CD8-positive, alpha-beta memory T cell (primary cell): ENCODE measurements around the gene NPFFR2. TPM values are rescaled to one million over a fixed set of nuclear protein-coding genes. Genes with fewer than 3 reads are reported as not detected.

Experiments
- CTCF ChIA-PET: fragments of 350-600 bp; sonication (Branson Sonifier 250); formaldehyde crosslinking; loops from one replicate; lab custom pipeline; 2021; ENCODE audit warnings: antibody characterized with exemption; lab: Charles Lee
- POLR2A ChIA-PET: fragments of 350-600 bp; sonication (Branson Sonifier 250); formaldehyde crosslinking; loops from one replicate; lab custom pipeline; 2021; ENCODE audit warnings: antibody characterized with exemption; lab: Charles Lee
- DNase-seq, 5 donors: peaks; one replicate each; pipeline versions ENCODE4 v3.0.0 to v3.0.0-alpha.2; 2020 to 2022; ENCODE audit warnings: mixed read lengths in 1 of 5
- H3K27ac ChIP-seq: one replicate; pipeline ENCODE4 v1.7.0; 2013; ENCODE audit warnings: low read depth, mild to moderate bottlenecking, low read length, moderate library complexity
- H3K27me3 ChIP-seq: 2 replicates; pipeline ENCODE4 v1.7.0; 2013; ENCODE audit warnings: low read length, mild to moderate bottlenecking; ENCODE audit not compliant: insufficient read depth, poor library complexity, severe bottlenecking
- H3K36me3 ChIP-seq: 2 replicates; pipeline ENCODE4 v1.7.0; 2013; ENCODE audit warnings: mild to moderate bottlenecking, low read length, moderate library complexity; ENCODE audit not compliant: insufficient read depth
- H3K4me1 ChIP-seq: 2 replicates; pipeline ENCODE4 v1.7.0; 2013; ENCODE audit warnings: mild to moderate bottlenecking, low read length, moderate library complexity; ENCODE audit not compliant: insufficient read depth
- H3K4me3 ChIP-seq: 2 replicates; pipeline ENCODE4 v1.7.0; 2013; ENCODE audit warnings: mild to moderate bottlenecking, low read length
- H3K9me3 ChIP-seq: 2 replicates; pipeline ENCODE4 v1.7.0; 2013; ENCODE audit warnings: mild to moderate bottlenecking, low read length
- H3K27ac Mint-ChIP-seq, 8 donors: one replicate each; pipeline ENCODE4 v1.8.0; 2020 to 2021; ENCODE audit warnings: mixed read lengths in 8 of 8, mild to moderate bottlenecking in 6 of 8, inconsistent platforms in 3 of 8, moderate library complexity in 3 of 8
- H3K27me3 Mint-ChIP-seq, 2 donors: one replicate each; pipeline ENCODE4 v1.8.0; 2020 to 2021; ENCODE audit warnings: mixed read lengths in 2 of 2, mild to moderate bottlenecking in 1 of 2, moderate library complexity in 1 of 2
- H3K36me3 Mint-ChIP-seq, 3 donors: one replicate each; pipeline ENCODE4 v1.8.0; 2020 to 2021; ENCODE audit warnings: mixed read lengths in 3 of 3, inconsistent platforms in 1 of 3, mild to moderate bottlenecking in 1 of 3
- H3K4me1 Mint-ChIP-seq, 3 donors: one replicate each; pipeline ENCODE4 v1.8.0; 2020 to 2021; ENCODE audit warnings: mixed read lengths in 3 of 3, inconsistent platforms in 1 of 3, mild to moderate bottlenecking in 1 of 3
- H3K4me3 Mint-ChIP-seq, 7 donors: one replicate each; pipeline ENCODE4 v1.8.0; 2020 to 2021; ENCODE audit warnings: mixed read lengths in 7 of 7, mild to moderate bottlenecking in 6 of 7, moderate library complexity in 4 of 7, inconsistent platforms in 2 of 7
- H3K9me3 Mint-ChIP-seq, 5 donors: one replicate each; pipeline ENCODE4 v1.8.0; 2020 to 2022; ENCODE audit warnings: mixed read lengths in 5 of 5, mild to moderate bottlenecking in 3 of 5, moderate library complexity in 2 of 5, inconsistent platforms in 1 of 5
- polyA plus RNA-seq: library from polyadenylated mRNA; unstranded; fragments of 300-500 nt; fragmentation: Illumina TruSeq; gene quantifications from one replicate; pipeline ENCODE4 v1.2.3, GENCODE V29; 2021
- total RNA-seq, 2 experiments: library from RNA; stranded (reverse); gene quantifications; one replicate each; pipeline ENCODE4 v1.2.3, GENCODE V29; 2021

Gene NPFFR2
- total RNA-seq (not detected), polyA plus RNA-seq (not detected)

DNA sequence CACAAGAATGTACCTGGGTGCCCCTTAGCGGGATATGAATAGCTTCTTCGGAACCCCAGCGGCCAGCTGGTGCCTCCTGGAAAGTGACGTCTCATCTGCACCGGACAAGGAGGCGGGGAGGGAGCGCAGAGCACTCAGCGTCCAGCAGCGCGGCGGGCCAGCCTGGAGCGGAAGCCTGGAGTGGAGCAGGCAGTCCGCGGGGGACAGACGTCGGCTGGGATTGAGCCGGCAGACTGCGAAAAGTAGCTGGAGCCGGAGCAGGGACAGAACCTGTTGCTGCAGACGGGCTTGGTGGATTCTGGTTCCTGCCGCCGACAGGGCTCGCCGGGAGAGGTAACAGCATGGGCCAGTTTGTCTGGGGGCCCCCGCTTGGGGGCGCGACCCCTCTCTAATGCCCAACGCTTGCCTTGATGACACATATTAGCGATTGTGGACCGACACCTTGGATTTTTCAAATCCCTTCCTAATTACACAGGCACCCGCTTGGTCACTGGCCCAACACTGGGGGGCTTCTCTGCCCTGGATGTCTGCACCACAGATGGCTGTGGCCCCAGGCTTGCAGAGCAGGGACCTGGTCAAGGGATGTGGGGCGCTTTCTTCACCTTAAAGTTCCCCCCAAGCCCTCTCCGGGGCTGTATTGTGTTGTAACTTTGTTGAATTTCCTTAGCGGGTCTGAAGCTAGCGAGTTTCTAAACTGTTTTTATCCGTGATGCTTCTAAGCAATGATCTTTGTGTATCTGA is at the start of gene NPFFR2:
Gene NPFFR2, plus strand, starts transcription at position 133 of the 741 bp plus-strand sequence. CDS start 96,592 bp downstream, outside the sequence.
- H3K4me1 Mint-ChIP-seq, result no peaks in the 10 kb centered on the region
- no peaks in the 10 kb centered on the region for H3K9me3 Mint-ChIP-seq
- H3K27me3 Mint-ChIP-seq, result peaks cover 5 to 11% of the 10 kb centered on the region in 2 donors
- ChIA-PET POLR2A (no interaction called here), CTCF (no interaction called here)
- no peaks in the 10 kb centered on the region for H3K27me3 ChIP-seq
- no peak within 1 kb of the TSS for H3K4me3 ChIP-seq
- no peaks in the 10 kb centered on the region for H3K9me3 ChIP-seq
- H3K36me3 Mint-ChIP-seq, result no peaks in the 10 kb centered on the region
- H3K4me1 ChIP-seq, result no peaks in the 10 kb centered on the region
- H3K27ac Mint-ChIP-seq, result no peak within 1 kb of the TSS
- H3K36me3 ChIP-seq, result no peaks in the 10 kb centered on the region
- H3K27ac ChIP-seq, result no peak within 1 kb of the TSS
- H3K4me3 Mint-ChIP-seq, result no peak within 1 kb of the TSS
- no peak for DNase-seq

DNA sequence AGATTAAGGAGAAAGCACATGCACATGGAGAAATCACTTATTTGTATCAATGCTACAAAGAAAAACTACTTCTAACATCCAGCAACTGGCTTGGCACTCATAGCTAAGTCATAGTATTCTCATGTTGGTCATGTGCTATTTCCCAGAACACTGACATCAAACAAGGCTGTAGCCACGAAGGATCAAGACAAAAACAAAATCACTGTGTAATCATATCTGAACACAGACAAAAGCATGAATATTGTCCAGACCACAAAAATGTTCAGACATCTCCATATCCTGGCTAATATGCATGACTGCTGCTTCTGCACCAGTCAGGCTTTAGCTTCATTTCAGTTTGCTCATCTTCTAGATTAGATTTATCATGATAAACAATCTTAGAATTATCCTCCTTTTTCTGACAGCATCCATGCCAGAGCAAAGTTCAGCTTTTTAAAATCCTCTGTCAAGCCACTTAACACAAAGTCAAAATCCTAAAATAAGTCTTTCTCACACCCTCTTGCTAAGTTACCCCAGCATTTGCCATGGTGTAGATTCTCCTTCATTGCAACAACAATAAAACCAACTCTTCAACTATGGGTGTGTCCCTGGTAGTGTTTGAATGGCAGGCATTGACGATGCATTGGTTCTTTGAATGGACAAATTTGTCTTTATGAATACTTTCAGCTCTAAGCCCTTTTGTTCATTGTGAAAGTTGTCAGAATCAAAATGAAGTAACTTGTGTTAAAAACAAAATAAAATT is 39.1 kb upstream of the NPFFR2 start:
- H3K36me3 ChIP-seq, result no peaks in the 10 kb centered on the region
- H3K9me3 Mint-ChIP-seq, result peaks cover 6 to 21% (median 12%) of the 10 kb centered on the region in 5 donors
- CTCF ChIA-PET, result no interaction called here
- no peaks in the 10 kb centered on the region for H3K27me3 Mint-ChIP-seq
- H3K36me3 Mint-ChIP-seq, result no peaks in the 10 kb centered on the region
- no peak overlapping the region for H3K4me3 Mint-ChIP-seq
- H3K9me3 ChIP-seq, result no peaks in the 10 kb centered on the region
- no peaks in the 10 kb centered on the region for H3K27me3 ChIP-seq
- no peak overlapping the region for H3K27ac Mint-ChIP-seq
- no peak for DNase-seq
- no peak overlapping the region for H3K27ac ChIP-seq
- no peaks in the 10 kb centered on the region for H3K4me1 Mint-ChIP-seq
- no peaks in the 10 kb centered on the region for H3K4me1 ChIP-seq
- no peak overlapping the region for H3K4me3 ChIP-seq
- POLR2A ChIA-PET, result no interaction called here

DNA sequence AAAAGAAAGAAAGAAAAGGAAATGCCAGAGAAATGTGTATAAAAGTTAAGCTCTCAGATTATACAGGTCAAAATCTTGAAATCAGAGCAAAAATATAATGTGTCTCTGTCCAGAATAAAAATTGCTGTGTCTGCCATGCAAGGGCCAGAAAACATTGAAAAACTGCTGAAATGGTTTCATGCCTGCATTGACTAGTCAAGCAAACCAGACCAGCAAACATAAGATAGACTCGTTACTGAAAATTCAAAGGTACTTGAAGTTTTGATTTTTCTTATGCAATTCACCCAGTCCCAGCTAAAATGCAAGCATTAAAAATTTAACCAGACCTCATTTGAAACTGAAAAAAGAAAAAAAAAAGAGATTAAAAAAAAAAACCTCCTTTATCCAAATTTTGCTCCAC is 37.2 kb upstream of the NPFFR2 start:
- H3K4me1 ChIP-seq, result no peaks in the 10 kb centered on the region
- ChIA-PET CTCF (no interaction called here), POLR2A (no interaction called here)
- no peak overlapping the region for H3K27ac ChIP-seq
- Mint-ChIP-seq H3K4me3 (no peak overlapping the region), H3K27ac (no peak overlapping the region), H3K9me3 (peaks cover 9 to 21% (median 15%) of the 10 kb centered on the region in 5 donors), H3K4me1 (no peaks in the 10 kb centered on the region), H3K36me3 (no peaks in the 10 kb centered on the region), H3K27me3 (no peaks in the 10 kb centered on the region)
- H3K4me3 ChIP-seq, result no peak overlapping the region
- H3K36me3 ChIP-seq, result no peaks in the 10 kb centered on the region
- no peak for DNase-seq
- no peaks in the 10 kb centered on the region for H3K27me3 ChIP-seq
- no peaks in the 10 kb centered on the region for H3K9me3 ChIP-seq

DNA sequence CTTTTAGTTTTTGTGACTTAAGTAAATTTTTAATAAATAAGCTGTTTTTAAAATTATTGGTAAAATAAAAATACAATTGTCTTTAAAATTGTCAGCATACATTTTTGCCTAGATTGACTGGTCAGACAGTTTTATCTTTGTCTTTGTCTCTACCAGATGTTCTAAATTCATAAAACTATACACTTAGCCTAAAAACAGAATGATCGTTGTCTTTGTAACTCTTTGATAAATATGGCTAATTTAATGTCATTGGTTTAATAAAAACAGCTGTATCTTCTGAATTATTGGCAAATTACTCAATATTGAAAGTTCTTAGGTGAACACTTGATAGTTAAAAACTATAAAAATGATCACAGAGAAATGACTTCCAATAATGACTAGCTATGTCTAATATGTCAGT is 36.5 kb upstream of the NPFFR2 start:
- Histone ChIP-seq H3K27me3 (no peaks in the 10 kb centered on the region), H3K36me3 (no peaks in the 10 kb centered on the region), H3K9me3 (no peaks in the 10 kb centered on the region), H3K4me1 (no peaks in the 10 kb centered on the region), H3K4me3 (no peak overlapping the region), H3K27ac (no peak overlapping the region)
- H3K4me3 Mint-ChIP-seq, result no peak overlapping the region
- H3K27me3 Mint-ChIP-seq, result no peaks in the 10 kb centered on the region
- peaks cover 13 to 21% (median 15%) of the 10 kb centered on the region in 5 donors for H3K9me3 Mint-ChIP-seq
- no peaks in the 10 kb centered on the region for H3K4me1 Mint-ChIP-seq
- CTCF ChIA-PET, result no interaction called here
- H3K36me3 Mint-ChIP-seq, result no peaks in the 10 kb centered on the region
- H3K27ac Mint-ChIP-seq, result no peak overlapping the region
- no peak for DNase-seq
- POLR2A ChIA-PET, result no interaction called here

DNA sequence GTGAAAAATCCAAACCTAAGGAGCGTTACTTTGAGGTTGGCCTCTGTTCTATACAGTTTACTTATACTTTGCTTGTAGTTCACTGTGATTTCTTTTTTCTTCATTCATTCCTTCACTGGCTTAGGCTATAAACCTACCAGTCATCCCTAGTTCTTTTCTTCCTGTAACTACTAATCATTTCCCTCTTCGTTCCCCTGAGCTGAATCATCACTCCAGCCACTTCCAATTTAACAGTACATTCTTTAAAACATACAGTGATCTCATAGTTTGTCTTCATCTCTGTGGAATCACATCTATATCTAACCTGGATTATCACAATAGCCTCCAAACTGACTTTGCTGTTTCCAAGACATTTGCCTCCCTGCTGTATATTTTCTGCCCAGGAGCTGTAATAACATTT is 25.2 kb upstream of the NPFFR2 start:
- Mint-ChIP-seq H3K36me3 (no peaks in the 10 kb centered on the region), H3K4me1 (no peaks in the 10 kb centered on the region), H3K9me3 (peaks cover 0 to 5% (median 0%) of the 10 kb centered on the region in 5 donors), H3K27ac (no peak overlapping the region), H3K4me3 (no peak overlapping the region), H3K27me3 (no peaks in the 10 kb centered on the region)
- CTCF ChIA-PET, result no interaction called here
- no peaks in the 10 kb centered on the region for H3K9me3 ChIP-seq
- H3K4me1 ChIP-seq, result no peaks in the 10 kb centered on the region
- H3K36me3 ChIP-seq, result no peaks in the 10 kb centered on the region
- no peak for DNase-seq
- H3K27ac ChIP-seq, result no peak overlapping the region
- H3K27me3 ChIP-seq, result no peaks in the 10 kb centered on the region
- H3K4me3 ChIP-seq, result no peak overlapping the region
- POLR2A ChIA-PET, result interaction anchor here (0.6 kb wide), 1 partner anchor 63 kb away, joined by 6 read pairs; no protein-coding TSS in a partner anchor

DNA sequence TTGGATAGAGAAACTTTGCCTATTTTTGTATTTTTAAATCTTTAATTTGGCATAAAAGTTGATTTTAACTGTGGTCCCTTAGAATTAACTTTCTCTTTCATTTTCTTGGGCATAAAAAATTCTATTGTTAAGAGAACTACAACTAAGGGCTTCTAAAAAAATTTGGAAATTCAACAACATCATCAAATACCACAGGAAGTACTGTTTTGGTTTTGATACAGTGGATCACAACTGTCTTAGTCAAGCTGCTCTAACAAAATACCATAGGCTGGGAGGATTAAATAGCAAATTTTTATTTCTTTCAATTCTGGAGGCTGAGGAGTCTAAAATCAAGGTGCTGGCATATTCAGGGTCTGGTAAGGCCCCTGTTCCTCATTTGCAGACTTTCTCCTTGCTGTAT is 19.9 kb upstream of the NPFFR2 start:
- Mint-ChIP-seq H3K27me3 (no peaks in the 10 kb centered on the region), H3K36me3 (no peaks in the 10 kb centered on the region), H3K27ac (peak overlapping the region in 1 of 8 donors; percentile 73), H3K4me3 (no peak overlapping the region), H3K9me3 (no peaks in the 10 kb centered on the region), H3K4me1 (no peaks in the 10 kb centered on the region)
- H3K4me3 ChIP-seq, result no peak overlapping the region
- no peak overlapping the region for H3K27ac ChIP-seq
- H3K36me3 ChIP-seq, result no peaks in the 10 kb centered on the region
- no peaks in the 10 kb centered on the region for H3K9me3 ChIP-seq
- H3K27me3 ChIP-seq, result no peaks in the 10 kb centered on the region
- ChIA-PET POLR2A (no interaction called here), CTCF (no interaction called here)
- no peak for DNase-seq
- no peaks in the 10 kb centered on the region for H3K4me1 ChIP-seq

DNA sequence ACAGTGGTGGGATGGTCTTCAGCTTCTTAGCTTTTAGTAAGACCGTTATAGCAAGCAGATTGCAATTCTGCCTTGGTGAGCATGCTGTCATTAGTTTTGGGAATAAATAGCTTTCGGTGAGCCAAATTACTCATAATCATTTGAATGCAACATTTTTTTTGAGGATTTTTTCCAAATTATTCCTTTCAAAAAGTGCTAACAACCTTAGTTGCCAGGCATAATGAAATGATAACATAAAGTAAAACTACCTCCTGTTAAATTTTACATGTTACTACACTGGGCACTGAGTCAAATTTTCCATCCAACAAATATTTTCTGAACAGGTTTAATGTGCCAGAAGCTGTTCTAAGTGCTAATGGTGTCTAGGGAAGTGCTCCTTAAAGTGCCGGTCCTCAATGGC is 15.8 kb upstream of the NPFFR2 start:
- ChIA-PET POLR2A (no interaction called here), CTCF (no interaction called here)
- H3K9me3 Mint-ChIP-seq, result no peaks in the 10 kb centered on the region
- no peak for DNase-seq
- Histone ChIP-seq H3K4me3 (no peak overlapping the region), H3K27ac (no peak overlapping the region), H3K36me3 (no peaks in the 10 kb centered on the region), H3K27me3 (no peaks in the 10 kb centered on the region), H3K9me3 (no peaks in the 10 kb centered on the region), H3K4me1 (no peaks in the 10 kb centered on the region)
- no peaks in the 10 kb centered on the region for H3K4me1 Mint-ChIP-seq
- no peaks in the 10 kb centered on the region for H3K27me3 Mint-ChIP-seq
- H3K36me3 Mint-ChIP-seq, result no peaks in the 10 kb centered on the region
- H3K27ac Mint-ChIP-seq, result no peak overlapping the region
- H3K4me3 Mint-ChIP-seq, result no peak overlapping the region

DNA sequence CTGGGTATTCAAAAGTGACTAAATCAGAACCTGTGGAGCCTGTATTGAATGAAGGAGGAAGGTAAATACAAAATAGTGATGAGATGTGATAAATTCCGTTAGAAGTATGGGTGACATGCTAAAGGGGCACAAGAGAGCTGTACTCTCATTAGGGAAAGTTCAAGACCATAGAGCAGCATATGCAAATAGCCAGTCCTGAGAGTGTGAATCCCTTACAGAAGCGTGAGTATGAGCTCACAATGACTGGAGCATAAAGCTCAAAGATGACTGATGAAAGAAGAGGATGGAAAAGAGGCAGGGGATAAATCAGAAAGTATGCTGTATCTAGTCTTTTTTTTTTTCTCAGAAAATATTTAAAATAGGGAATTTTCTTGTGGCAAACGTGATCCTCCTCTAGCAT is 12.1 kb upstream of the NPFFR2 start:
- no peaks in the 10 kb centered on the region for H3K4me1 ChIP-seq
- CTCF ChIA-PET, result no interaction called here

More for the DNA sequence above, 12.1 kb upstream of the NPFFR2 start:
- no peaks in the 10 kb centered on the region for H3K27me3 Mint-ChIP-seq
- Histone ChIP-seq H3K9me3 (no peaks in the 10 kb centered on the region), H3K36me3 (no peaks in the 10 kb centered on the region), H3K27ac (no peak overlapping the region), H3K27me3 (no peaks in the 10 kb centered on the region), H3K4me3 (no peak overlapping the region)
- POLR2A ChIA-PET, result no interaction called here
- H3K4me3 Mint-ChIP-seq, result no peak overlapping the region
- no peaks in the 10 kb centered on the region for H3K9me3 Mint-ChIP-seq
- no peaks in the 10 kb centered on the region for H3K36me3 Mint-ChIP-seq
- H3K4me1 Mint-ChIP-seq, result no peaks in the 10 kb centered on the region
- no peak for DNase-seq
- no peak overlapping the region for H3K27ac Mint-ChIP-seq
